Stomach (tissue), 9 donors: ENCODE results near the gene ACOX2. TPM values are rescaled to one million over a fixed set of nuclear protein-coding genes. Genes with fewer than 3 reads are reported as not detected.

Source experiments
- DNase-seq, 2 donors: peaks; one replicate each; pipeline versions ENCODE4 v3.0.0 to v3.0.0-alpha.2; 2013 to 2019
- H3K27ac ChIP-seq, 5 donors: fragments of 200-600 bp in 4 of 5; sonication (generic) in 4 of 5; one replicate each; pipeline ENCODE4 v1.5.1; 2013 to 2019; ENCODE audit warnings: mild to moderate bottlenecking in 1 of 5, moderate library complexity in 1 of 5
- H3K27me3 ChIP-seq, 3 donors: fragments of 200-600 bp; sonication (generic); one replicate each; pipeline ENCODE4 v1.5.1; 2017 to 2019; ENCODE audit warnings: mixed run types in 1 of 3
- H3K36me3 ChIP-seq, 4 donors: fragments of 200-600 bp; sonication (generic); 1 replicate in 3 of 4; 2 replicates in 1 of 4; pipeline ENCODE4 v1.5.1; 2016 to 2019
- H3K4me1 ChIP-seq, 4 donors: fragments of 200-600 bp; sonication (generic); one replicate each; pipeline ENCODE4 v1.5.1; 2016 to 2019
- H3K4me3 ChIP-seq, 4 donors: fragments of 200-600 bp; sonication (generic) in 3 of 4; one replicate each; pipeline ENCODE4 v1.5.1; 2016 to 2019; ENCODE audit warnings: mild to moderate bottlenecking in 1 of 4
- H3K9me3 ChIP-seq, 4 donors: fragments of 200-600 bp; sonication (generic); one replicate each; pipeline ENCODE4 v1.5.1; 2016 to 2019
- CTCF ChIP-seq, 7 experiments: fragments of 450-650 bp in 4 of 7; fragments of 200-600 bp in 3 of 7; sonication (generic) in 3 of 7; IDR thresholded peaks; one replicate each; pipeline ENCODE4 v1.5.1; 2016 to 2019; ENCODE audit warnings: antibody characterized with exemption in 7 of 7, control low read depth in 2 of 7, mild to moderate bottlenecking in 1 of 7
- EP300 ChIP-seq: sonication (generic); formaldehyde crosslinking; IDR thresholded peaks from one replicate; pipeline ENCODE4 v1.6.1; 2017; ENCODE audit warnings: antibody characterized with exemption
- POLR2A ChIP-seq, 4 donors: fragments of 450-650 bp; IDR thresholded peaks; one replicate each; pipeline ENCODE4 v1.6.1; 2016; ENCODE audit warnings: antibody characterized with exemption in 4 of 4, control low read depth in 2 of 4, mild to moderate bottlenecking in 1 of 4, moderate library complexity in 1 of 4
- POLR2AphosphoS5 ChIP-seq, 3 donors: sonication (generic); formaldehyde crosslinking; IDR thresholded peaks; one replicate each; pipeline ENCODE4 v1.6.1; 2016; ENCODE audit warnings: antibody characterized with exemption in 3 of 3
- WGBS, 5 donors: extraction: QIAGEN DNeasy Blood & Tissue Kit in 3 of 5; methylation state at CpG; one replicate each; pipeline versions ENCODE4 v1.1.5 to v1.1.7; 2013 to 2018; 5-methylcytosine and 5-hydroxymethylcytosine counted together
- intact Hi-C: fragments of 100-400 bp; cut with DNase I; formaldehyde crosslinking; loops from one replicate; pipeline ENCODE4 v1.15.1; 2023; ENCODE audit warnings: low total_unique reads
- polyA plus RNA-seq, 3 donors: library from polyadenylated mRNA; stranded (reverse); fragments of 200-250 nt; gene quantifications; one replicate each; pipeline ENCODE4 v1.2.3, GENCODE V29; 2013
- total RNA-seq, 5 donors: library from RNA; depleted of rRNA; stranded (reverse); fragments of >200 nt; gene quantifications; one replicate each; pipeline versions ENCODE4 v1.1.0 to v1.2.3, GENCODE V29; 2014 to 2016
- donor health status: healthy with polysubstance abuse.
- donor health status: Bipolar disorder and iron deficiency.
- donor health status: healthy.

ACOX2 gene
- total and polyA plus RNA-seq, 8 donors = 1.6 to 22.2 (median 7.5) TPM; not detected in 1

DNA sequence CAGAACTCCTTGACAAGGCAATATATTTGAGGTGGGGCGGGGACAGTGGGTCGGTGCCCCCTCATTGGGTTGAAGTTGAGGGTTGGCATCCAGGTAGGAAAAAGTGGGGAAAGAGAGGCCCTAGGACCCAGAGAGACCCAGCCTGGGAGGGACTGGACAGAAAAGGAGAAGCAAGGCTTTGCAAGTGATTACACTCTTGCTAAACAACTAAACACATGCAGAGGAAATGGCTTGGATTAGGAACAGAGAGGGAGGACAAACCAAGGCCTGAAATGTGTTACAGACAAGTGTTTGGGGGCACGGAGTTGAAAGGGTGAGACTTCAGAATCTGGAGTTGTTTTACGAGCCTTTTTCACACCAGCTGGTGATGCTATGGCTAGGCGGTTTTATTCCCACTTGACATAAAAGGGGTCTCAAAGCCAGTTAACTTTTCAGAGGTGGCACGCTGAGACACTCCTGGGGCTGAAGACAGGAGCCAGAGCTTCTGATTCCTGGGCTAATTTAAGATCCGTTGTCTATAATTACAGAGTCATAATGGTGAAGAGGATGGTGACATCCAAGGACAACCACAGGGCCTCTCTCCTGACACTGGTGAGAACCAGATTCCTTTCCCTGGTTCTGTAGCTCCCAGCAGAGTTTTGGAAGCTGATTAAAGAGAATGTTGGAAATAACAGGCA is 52.8 kb downstream of the ACOX2 start:
- H3K27me3 ChIP-seq = no peaks in the 10 kb centered on the region
- DNase-seq = no peak
- WGBS, 5 donors = 75 to 78% (median 76%) methylated on average over 7 of the region's 7 CpGs
- H3K4me3 ChIP-seq = no peak overlapping the region
- TF ChIP-seq POLR2A (IDR thresholded peaks at IDR 0.05) (no peak), CTCF (IDR thresholded peaks at IDR 0.05) (no peak), EP300 (no peak), POLR2AphosphoS5 (IDR thresholded peaks at IDR 0.05) (no peak)
- no peaks in the 10 kb centered on the region for H3K36me3 ChIP-seq
- H3K27ac ChIP-seq = no peak overlapping the region
- H3K9me3 ChIP-seq = no peaks in the 10 kb centered on the region
- no peaks in the 10 kb centered on the region for H3K4me1 ChIP-seq
- intact Hi-C loops = no loop called here

DNA sequence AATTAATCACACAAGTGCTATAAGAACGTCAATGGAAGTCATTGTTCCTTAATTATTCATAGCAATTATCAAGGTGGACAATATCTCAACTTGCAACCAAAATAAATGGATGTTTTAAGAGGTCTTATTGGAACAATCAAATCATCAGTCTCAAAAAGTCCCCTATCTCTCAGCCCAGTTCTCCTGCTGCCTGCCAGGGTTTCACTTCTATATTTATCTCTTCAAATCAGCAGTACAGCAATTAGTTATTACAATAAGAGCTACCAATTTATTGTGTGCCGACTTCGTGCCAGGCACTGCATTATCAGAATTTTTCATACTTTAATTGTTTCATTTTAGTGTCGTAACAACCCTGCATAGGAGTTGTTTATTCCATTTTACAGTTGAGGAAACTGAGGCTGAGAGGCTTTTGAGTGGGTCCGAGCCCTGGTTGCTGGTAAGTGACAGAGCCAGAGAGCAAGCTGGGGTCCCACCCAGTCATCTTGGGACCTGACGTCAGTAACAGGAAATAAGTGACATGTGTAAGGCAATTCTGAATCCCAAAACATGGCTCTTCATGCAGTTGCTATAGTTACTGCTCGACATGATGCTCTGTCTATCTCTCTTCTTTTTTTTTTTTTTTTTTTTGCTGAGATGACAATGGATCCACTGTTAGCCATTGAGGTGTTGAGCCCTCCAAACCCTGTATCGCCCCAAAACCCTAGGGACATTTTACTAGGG is 53.9 kb downstream of the ACOX2 start:
- intact Hi-C loops = no loop called here
- no peak overlapping the region for H3K27ac ChIP-seq
- H3K4me1 ChIP-seq = no peaks in the 10 kb centered on the region
- 43 to 57% (median 49%) methylated on average over 8 of the region's 8 CpGs for WGBS, 5 donors
- H3K4me3 ChIP-seq = no peak overlapping the region
- no peaks in the 10 kb centered on the region for H3K36me3 ChIP-seq
- DNase-seq = no peak
- no peaks in the 10 kb centered on the region for H3K27me3 ChIP-seq
- no peaks in the 10 kb centered on the region for H3K9me3 ChIP-seq
- TF ChIP-seq POLR2AphosphoS5 (IDR thresholded peaks at IDR 0.05) (no peak), EP300 (no peak), POLR2A (IDR thresholded peaks at IDR 0.05) (no peak), CTCF (IDR thresholded peaks at IDR 0.05) (no peak)

DNA sequence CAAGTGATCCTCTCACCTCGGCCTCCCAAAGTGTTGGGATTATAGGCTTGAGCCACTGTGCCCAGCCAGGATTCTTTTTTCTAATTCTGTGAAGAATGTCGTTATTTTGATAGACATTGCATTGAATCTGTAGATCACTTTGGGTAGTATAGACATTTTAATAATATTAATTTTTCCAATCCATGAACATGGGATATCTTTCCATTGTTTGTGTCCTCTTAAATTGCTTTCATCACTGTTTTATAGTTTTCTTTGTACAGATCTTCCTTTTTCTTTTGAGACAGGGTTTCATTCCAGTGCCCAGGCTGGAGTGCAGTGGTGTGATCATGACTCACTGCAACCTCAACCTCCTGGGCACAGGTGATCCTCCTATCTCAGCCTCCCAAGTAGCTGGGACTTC is 56.7 kb downstream of the ACOX2 start:
- intact Hi-C loops = no loop called here
- no peaks in the 10 kb centered on the region for H3K4me1 ChIP-seq
- DNase-seq = no peak
- no peak overlapping the region for H3K4me3 ChIP-seq
- whole genome bisulfite sequencing, 5 donors = 91 to 96% (median 94%) methylated on average over 2 of the region's 2 CpGs
- H3K36me3 ChIP-seq = no peaks in the 10 kb centered on the region
- H3K27ac ChIP-seq = no peak overlapping the region
- TF ChIP-seq EP300 (no peak), POLR2A (IDR thresholded peaks at IDR 0.05) (no peak), CTCF (IDR thresholded peaks at IDR 0.05) (no peak), POLR2AphosphoS5 (IDR thresholded peaks at IDR 0.05) (no peak)
- H3K9me3 ChIP-seq = no peaks in the 10 kb centered on the region
- no peaks in the 10 kb centered on the region for H3K27me3 ChIP-seq

GRCh38 chr3:58478781-58479180 is 58.2 kb downstream of the ACOX2 start:
- no peaks in the 10 kb centered on the region for H3K9me3 ChIP-seq
- no peak for TF ChIP-seq POLR2AphosphoS5 (IDR thresholded peaks at IDR 0.05)
- no peak for TF ChIP-seq CTCF (IDR thresholded peaks at IDR 0.05)
- no peak for TF ChIP-seq POLR2A (IDR thresholded peaks at IDR 0.05)
- TF ChIP-seq EP300 = no peak
- H3K4me1 ChIP-seq = peaks cover 0 to 7% (median 0%) of the 10 kb centered on the region in 4 donors
- no peaks in the 10 kb centered on the region for H3K36me3 ChIP-seq
- intact Hi-C loops = no loop called here
- no peak for DNase-seq
- 86 to 100% (median 93%) methylated on average over 2 of the region's 2 CpGs for WGBS, 5 donors
- H3K27ac ChIP-seq = no peak overlapping the region
- no peaks in the 10 kb centered on the region for H3K27me3 ChIP-seq
- H3K4me3 ChIP-seq = no peak overlapping the region
